ENCODE results near the gene GSAP.

GSAP gene

GRCh38 chr7:77327067-77327931 lies 88.8 kb downstream of the GSAP start:
- DNase-seq, result peak; percentile 92

GRCh38 chr7:77326131-77326530 lies 90.0 kb downstream of the GSAP start:
- no peak for DNase-seq

GRCh38 chr7:77321300-77321699 lies 94.8 kb downstream of the GSAP start:
- no peak for DNase-seq

- DNase-seq, result no peak
These were observed 95.4 kb downstream of the GSAP start for GRCh38 chr7:77320714-77321113.

- no peak for DNase-seq
These were observed 96.0 kb downstream of the GSAP start for GRCh38 chr7:77320137-77320536.

- no peak for DNase-seq
These were observed 98.1 kb downstream of the GSAP start for GRCh38 chr7:77318019-77318418.

GRCh38 chr7:77316219-77316978 lies 99.8 kb downstream of the GSAP start:
- DNase-seq, result peak; percentile 48

- DNase-seq, result no peak
These were observed 101.0 kb downstream of the GSAP start for GRCh38 chr7:77315182-77315591.

GRCh38 chr7:77313876-77314480 lies 102.2 kb downstream of the GSAP start:
- DNase-seq, result no peak

- DNase-seq, result no peak
These were observed 103.1 kb downstream of the GSAP start for GRCh38 chr7:77313085-77313484.

- DNase-seq, result no peak
These were observed 105.2 kb downstream of the GSAP start for GRCh38 chr7:77310982-77311381.

GRCh38 chr7:77309714-77310220 lies 106.4 kb downstream of the GSAP start:
- DNase-seq, result no peak

GRCh38 chr7:77308792-77309191 lies 107.4 kb downstream of the GSAP start:
- DNase-seq, result no peak

- peak; percentile 29 for DNase-seq
These were observed 109.7 kb downstream of the GSAP start for GRCh38 chr7:77306231-77307067.

GRCh38 chr7:77295549-77295948 lies 120.6 kb downstream of the GSAP start:
- DNase-seq, result no peak

- no peak for DNase-seq
These were observed 123.1 kb downstream of the GSAP start for GRCh38 chr7:77293046-77293445.

- DNase-seq, result no peak
These were observed 125.7 kb downstream of the GSAP start for GRCh38 chr7:77290425-77290824.

GRCh38 chr7:77289387-77289786 lies 126.8 kb downstream of the GSAP start:
- no peak for DNase-seq

- no peak for DNase-seq
These were observed 127.4 kb downstream of the GSAP start for GRCh38 chr7:77288676-77289320.

GRCh38 chr7:77284616-77285015 lies 131.5 kb downstream of the GSAP start:
- DNase-seq, result peak; percentile 28

- no peak for DNase-seq
These were observed 132.1 kb downstream of the GSAP start for GRCh38 chr7:77284005-77284404.

- DNase-seq, result peak; percentile 28
These were observed 133.3 kb downstream of the GSAP start for GRCh38 chr7:77282897-77283296.

Measured in hematopoietic multipotent progenitor cell treated with erythropoietin and hydrocortisone succinate and interleukin-3 and kit ligand, for 4 days (in vitro differentiated cells).